Keratinocyte (primary cell): ENCODE data around the gene FRAS1.

ENCODE experiments used
- CTCF ChIP-seq, 3 experiments: IDR thresholded peaks in 1 of 3; conservative IDR thresholded peaks in 1 of 3; optimal IDR thresholded peaks in 1 of 3; 2 replicates in 2 of 3; 3 replicates in 1 of 3; pipeline versions ENCODE3 to v1.5.1; 2011; ENCODE audit warnings: low read length in 3 of 3, mild to moderate bottlenecking in 3 of 3, moderate library complexity in 2 of 3, control low read depth in 1 of 3, inconsistent platforms in 1 of 3; ENCODE audit not compliant: insufficient read depth in 2 of 3; ENCODE audit errors: extremely low read depth in 1 of 3
- EZH2 ChIP-seq: IDR thresholded peaks from one replicate; pipeline ENCODE4 v1.6.1; 2012; ENCODE audit warnings: inconsistent platforms, mild to moderate bottlenecking, low read length, moderate library complexity

DNA sequence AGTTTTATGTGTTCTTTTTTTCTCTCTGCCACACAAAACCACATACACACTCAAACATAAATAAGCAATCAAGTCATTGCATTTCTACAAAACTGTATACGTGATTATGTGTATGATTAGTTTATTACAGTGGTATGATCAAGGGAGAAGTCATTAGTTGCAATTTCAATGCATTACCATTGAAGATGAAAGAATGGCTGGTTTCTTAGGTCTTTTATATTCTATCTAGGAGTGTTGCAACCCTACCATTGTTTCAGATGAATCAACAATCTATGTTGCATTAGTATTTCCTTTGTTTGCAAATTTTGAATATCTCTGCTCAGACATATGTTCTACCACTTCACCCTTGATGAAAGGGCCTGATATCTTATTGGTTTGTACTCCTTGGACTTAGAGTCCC is 501.3 kb downstream of the FRAS1 start:
- TF ChIP-seq CTCF (optimal IDR thresholded peaks at IDR 0.05 in 1 of 3, IDR thresholded peaks at IDR 0.05 in 1 of 3, conservative IDR thresholded peaks at IDR 0.05 in 1 of 3; ENCODE audit: extremely low read depth in 1 of 3, insufficient read depth in 2 of 3, low read length in 3 of 3) (no peak), EZH2 (no peak)
